ENCODE data around the gene IFNGR1.

The IFNGR1 gene

GRCh38 chr6:137247724-137248123 lies 28.5 kb upstream of the IFNGR1 start:
- no peak overlapping the region for H3K27ac Mint-ChIP-seq
- DNase-seq (no peak), ATAC-seq (no peak)
- peaks cover 2% of the 10 kb centered on the region for H3K4me1 Mint-ChIP-seq
- H3K27me3 Mint-ChIP-seq = peaks cover 11% of the 10 kb centered on the region
- peaks cover 4% of the 10 kb centered on the region for H3K9me3 Mint-ChIP-seq
- H3K36me3 Mint-ChIP-seq (ENCODE audit: low read depth) = no peaks in the 10 kb centered on the region
- no peak overlapping the region for H3K4me3 Mint-ChIP-seq

DNA sequence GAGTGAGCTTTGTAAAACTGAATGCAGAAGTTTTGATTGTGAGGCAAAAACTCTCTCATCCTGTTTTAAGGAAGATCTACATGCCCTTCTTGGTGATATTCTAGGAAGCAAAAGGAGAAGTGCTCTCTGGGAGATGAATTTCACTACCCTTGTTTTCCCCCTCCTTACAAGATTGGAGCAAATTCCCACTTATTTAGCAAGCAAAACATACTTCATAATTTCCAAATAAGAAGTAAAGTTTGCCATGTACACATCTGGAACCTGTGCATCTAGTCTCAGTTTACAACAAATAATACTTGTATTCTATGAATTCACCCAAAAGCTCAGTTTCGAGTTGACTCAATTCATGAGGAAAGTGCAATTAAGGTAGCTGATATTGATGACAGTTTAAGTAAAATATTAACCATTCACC lies 27.6 kb upstream of the IFNGR1 start:
- ATAC-seq = no peak
- Mint-ChIP-seq H3K4me1 (peaks cover 2% of the 10 kb centered on the region), H3K27ac (no peak overlapping the region), H3K27me3 (peaks cover 8% of the 10 kb centered on the region), H3K36me3 (ENCODE audit: low read depth) (no peaks in the 10 kb centered on the region), H3K9me3 (no peaks in the 10 kb centered on the region), H3K4me3 (no peak overlapping the region)
- no peak for DNase-seq

DNA sequence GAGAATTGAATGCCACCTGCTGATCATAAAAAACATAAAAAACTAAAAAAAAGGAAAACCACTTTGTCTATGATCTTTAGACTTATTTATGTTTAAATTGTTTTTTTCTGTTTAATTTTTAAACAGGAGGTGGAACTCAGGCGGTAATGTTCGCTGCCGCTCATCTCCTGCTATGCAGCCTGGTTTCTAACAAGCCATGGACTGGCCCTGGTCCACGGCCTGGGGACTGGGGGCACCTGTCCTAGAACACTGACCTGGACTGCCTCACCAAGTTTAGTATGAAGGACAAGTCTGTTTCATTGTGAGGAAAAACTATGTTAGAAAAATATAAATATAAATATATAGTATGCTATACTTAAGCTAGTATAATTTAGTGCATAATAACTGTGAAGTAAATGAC lies 27.0 kb upstream of the IFNGR1 start:
- no peak for ATAC-seq
- DNase-seq = no peak
- no peaks in the 10 kb centered on the region for H3K9me3 Mint-ChIP-seq

GRCh38 chr6:137241481-137242038 lies 22.4 kb upstream of the IFNGR1 start:
- Mint-ChIP-seq H3K9me3 (no peaks in the 10 kb centered on the region), H3K27me3 (no peaks in the 10 kb centered on the region), H3K36me3 (ENCODE audit: low read depth) (no peaks in the 10 kb centered on the region), H3K27ac (no peak overlapping the region), H3K4me1 (peaks cover 5% of the 10 kb centered on the region), H3K4me3 (no peak overlapping the region)
- ATAC-seq (no peak), DNase-seq (no peak)

More for the DNA sequence above, 27.0 kb upstream of the IFNGR1 start:
- Mint-ChIP-seq H3K27ac (no peak overlapping the region), H3K27me3 (peaks cover 6% of the 10 kb centered on the region), H3K4me3 (no peak overlapping the region), H3K36me3 (ENCODE audit: low read depth) (no peaks in the 10 kb centered on the region), H3K4me1 (peaks cover 2% of the 10 kb centered on the region)

DNA sequence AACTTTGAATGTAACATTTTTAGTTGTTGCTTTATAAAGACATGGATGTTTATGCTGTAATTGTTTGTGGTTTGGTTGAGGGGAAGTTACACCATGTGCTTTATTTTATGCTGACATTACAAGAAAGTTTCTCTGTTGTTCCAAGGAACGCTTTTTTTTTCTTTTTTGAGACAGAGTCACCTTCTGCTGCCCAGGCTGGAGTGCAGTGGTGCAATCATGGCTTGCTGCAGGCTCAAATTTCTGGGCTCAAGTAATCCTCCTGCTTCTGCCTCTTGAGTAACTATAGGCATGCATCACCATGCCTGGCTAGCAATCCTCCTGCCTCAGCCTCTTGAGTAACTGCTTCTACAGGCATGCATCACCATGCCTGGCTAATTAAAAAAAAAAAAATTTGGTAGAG lies 21.0 kb upstream of the IFNGR1 start:
- DNase-seq = no peak
- no peaks in the 10 kb centered on the region for H3K36me3 Mint-ChIP-seq (ENCODE audit: low read depth)
- no peak for ATAC-seq
- H3K27me3 Mint-ChIP-seq = no peaks in the 10 kb centered on the region
- H3K9me3 Mint-ChIP-seq = no peaks in the 10 kb centered on the region
- no peak overlapping the region for H3K27ac Mint-ChIP-seq
- H3K4me1 Mint-ChIP-seq = peaks cover 10% of the 10 kb centered on the region
- H3K4me3 Mint-ChIP-seq = no peak overlapping the region

GRCh38 chr6:137237413-137238170 lies 18.4 kb upstream of the IFNGR1 start:
- H3K4me1 Mint-ChIP-seq = peaks cover 33% of the 10 kb centered on the region
- H3K27ac Mint-ChIP-seq = no peak overlapping the region
- H3K36me3 Mint-ChIP-seq (ENCODE audit: low read depth) = no peaks in the 10 kb centered on the region
- no peak overlapping the region for H3K4me3 Mint-ChIP-seq
- DNase-seq (no peak), ATAC-seq (no peak)
- no peaks in the 10 kb centered on the region for H3K9me3 Mint-ChIP-seq
- no peaks in the 10 kb centered on the region for H3K27me3 Mint-ChIP-seq

DNA sequence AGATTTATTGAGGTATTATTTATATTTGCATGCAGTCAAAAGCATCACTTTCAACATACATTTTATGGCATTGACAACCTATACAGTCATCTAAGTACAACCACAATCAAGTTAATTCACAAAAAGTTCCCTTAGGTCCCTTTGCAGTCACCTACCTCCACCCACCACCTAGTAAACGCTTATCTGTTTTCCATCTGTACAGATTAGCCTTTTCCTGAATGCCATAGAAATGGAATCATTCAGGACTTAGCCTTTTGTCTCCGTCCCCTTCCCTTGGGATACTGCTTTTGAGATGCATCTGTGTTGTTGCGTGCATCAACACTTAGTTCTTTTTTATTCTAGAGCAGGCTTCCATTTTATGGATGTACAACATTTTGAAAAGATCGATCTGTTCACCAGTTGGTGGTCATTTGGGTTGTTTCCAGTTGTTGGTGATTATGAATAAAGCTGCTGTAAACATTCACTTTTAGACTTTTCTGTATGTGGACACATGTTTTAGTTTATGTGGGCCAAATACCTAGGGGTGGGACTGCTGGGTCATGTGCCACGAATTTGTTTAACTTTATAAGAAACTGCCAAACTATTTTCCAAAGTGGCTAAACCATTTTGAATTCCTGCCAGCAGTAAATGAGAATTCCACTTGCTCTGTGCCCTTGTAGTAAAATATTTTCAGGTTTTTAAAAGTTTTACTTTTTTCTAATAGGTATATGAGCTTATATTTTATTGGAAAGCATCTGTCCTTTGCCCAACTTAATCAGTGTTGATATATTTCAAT lies 17.6 kb upstream of the IFNGR1 start:
- no peak overlapping the region for H3K27ac Mint-ChIP-seq
- H3K36me3 Mint-ChIP-seq (ENCODE audit: low read depth) = no peaks in the 10 kb centered on the region
- no peaks in the 10 kb centered on the region for H3K27me3 Mint-ChIP-seq
- H3K4me3 Mint-ChIP-seq = no peak overlapping the region
- DNase-seq (no peak), ATAC-seq (no peak)
- H3K9me3 Mint-ChIP-seq = no peaks in the 10 kb centered on the region
- peaks cover 40% of the 10 kb centered on the region for H3K4me1 Mint-ChIP-seq

GRCh38 chr6:137235686-137236085 lies 16.5 kb upstream of the IFNGR1 start:
- Mint-ChIP-seq H3K36me3 (ENCODE audit: low read depth) (no peaks in the 10 kb centered on the region), H3K9me3 (no peaks in the 10 kb centered on the region), H3K27ac (no peak overlapping the region), H3K4me3 (no peak overlapping the region), H3K27me3 (no peaks in the 10 kb centered on the region), H3K4me1 (peaks cover 50% of the 10 kb centered on the region)
- ATAC-seq (no peak), DNase-seq (no peak)

DNA sequence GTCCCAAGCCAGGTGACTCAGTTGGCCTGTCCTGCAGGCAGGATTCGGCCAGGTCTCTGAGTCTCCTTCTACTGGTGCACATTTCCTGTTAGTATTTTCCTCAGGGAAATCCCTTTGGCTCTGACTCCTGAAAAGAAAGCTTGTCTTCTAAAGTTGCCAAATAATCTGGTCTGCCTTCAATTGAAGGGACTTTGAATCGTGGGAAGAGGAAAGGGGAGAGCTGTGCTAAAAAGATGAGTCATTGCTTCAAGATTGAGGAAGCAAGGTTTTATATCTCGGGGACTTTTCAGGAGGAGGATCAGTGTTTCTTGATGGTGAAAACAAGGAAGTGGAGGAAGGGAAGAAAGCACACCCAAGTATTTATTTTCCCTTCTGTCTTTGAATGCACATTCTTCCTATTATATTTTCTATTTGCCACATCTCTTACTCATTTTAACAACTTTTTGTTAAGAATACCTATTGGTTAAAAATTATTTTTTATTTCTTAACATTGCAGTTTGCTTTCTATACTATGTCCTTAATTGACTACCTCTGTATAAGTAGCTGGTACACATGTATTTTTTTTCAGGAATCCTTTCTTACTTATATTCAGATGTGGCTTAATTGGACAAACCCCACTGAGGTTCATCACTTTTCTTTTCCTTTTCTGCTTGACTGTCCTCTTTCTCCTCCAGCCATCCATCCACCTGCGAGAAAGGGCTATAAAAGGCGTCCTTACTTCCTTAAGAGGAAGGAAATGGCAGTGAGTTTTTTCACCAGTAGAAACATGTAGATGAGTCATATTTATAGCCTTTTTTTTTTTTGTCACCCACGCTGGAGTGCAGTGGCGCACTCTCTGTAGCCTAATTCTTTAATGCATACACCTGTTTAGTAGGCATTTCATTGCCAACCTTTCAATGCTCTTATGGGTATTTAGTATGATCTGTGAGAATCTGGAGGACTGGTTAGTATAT lies 15.0 kb upstream of the IFNGR1 start:
- ATAC-seq = peak; percentile 81

GRCh38 chr6:137231895-137232294 lies 12.7 kb upstream of the IFNGR1 start:
- Mint-ChIP-seq H3K27me3 (peaks cover 10% of the 10 kb centered on the region), H3K27ac (peak overlapping the region; percentile 46), H3K36me3 (ENCODE audit: low read depth) (no peaks in the 10 kb centered on the region), H3K9me3 (no peaks in the 10 kb centered on the region), H3K4me1 (peaks cover 71% of the 10 kb centered on the region), H3K4me3 (peak overlapping the region; percentile 43)
- DNase-seq (no peak), ATAC-seq (peak; percentile 35)

More for the DNA sequence above, 15.0 kb upstream of the IFNGR1 start:
- Mint-ChIP-seq H3K9me3 (no peaks in the 10 kb centered on the region), H3K27ac (peak overlapping the region; percentile 81), H3K4me3 (peak overlapping the region; percentile 23), H3K4me1 (peaks cover 58% of the 10 kb centered on the region), H3K36me3 (ENCODE audit: low read depth) (no peaks in the 10 kb centered on the region), H3K27me3 (peaks cover 10% of the 10 kb centered on the region)
- no peak for DNase-seq

- Mint-ChIP-seq H3K27me3 (peaks cover 10% of the 10 kb centered on the region), H3K9me3 (no peaks in the 10 kb centered on the region), H3K4me3 (no peak overlapping the region), H3K36me3 (ENCODE audit: low read depth) (no peaks in the 10 kb centered on the region), H3K4me1 (peaks cover 73% of the 10 kb centered on the region), H3K27ac (no peak overlapping the region)
- DNase-seq (no peak), ATAC-seq (no peak)
Measured at GRCh38 chr6:137230956-137231555, 11.9 kb upstream of the IFNGR1 start.

DNA sequence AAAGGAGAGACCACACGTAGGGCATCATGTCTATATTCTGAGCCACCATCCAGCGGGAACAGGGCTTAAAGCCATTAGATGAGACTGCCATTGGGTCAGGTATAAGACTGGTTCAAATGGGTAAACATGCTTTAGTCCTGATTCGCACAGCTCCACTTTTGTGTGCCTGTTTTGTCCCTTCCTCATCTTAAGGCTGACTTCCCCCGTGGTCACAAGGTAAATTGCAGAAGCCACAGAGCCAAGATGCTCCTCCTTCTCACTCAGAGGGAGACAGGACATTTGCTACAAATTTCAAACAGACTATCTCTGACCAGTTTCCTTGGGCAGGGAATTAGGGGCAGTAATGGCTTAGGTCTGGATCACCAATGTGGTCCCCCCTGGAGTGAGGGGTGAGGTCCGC lies 11.4 kb upstream of the IFNGR1 start:
- Mint-ChIP-seq H3K27me3 (peaks cover 10% of the 10 kb centered on the region), H3K27ac (no peak overlapping the region), H3K4me1 (peaks cover 71% of the 10 kb centered on the region), H3K36me3 (ENCODE audit: low read depth) (no peaks in the 10 kb centered on the region), H3K4me3 (no peak overlapping the region), H3K9me3 (no peaks in the 10 kb centered on the region)
- ATAC-seq = no peak
- DNase-seq = no peak

DNA sequence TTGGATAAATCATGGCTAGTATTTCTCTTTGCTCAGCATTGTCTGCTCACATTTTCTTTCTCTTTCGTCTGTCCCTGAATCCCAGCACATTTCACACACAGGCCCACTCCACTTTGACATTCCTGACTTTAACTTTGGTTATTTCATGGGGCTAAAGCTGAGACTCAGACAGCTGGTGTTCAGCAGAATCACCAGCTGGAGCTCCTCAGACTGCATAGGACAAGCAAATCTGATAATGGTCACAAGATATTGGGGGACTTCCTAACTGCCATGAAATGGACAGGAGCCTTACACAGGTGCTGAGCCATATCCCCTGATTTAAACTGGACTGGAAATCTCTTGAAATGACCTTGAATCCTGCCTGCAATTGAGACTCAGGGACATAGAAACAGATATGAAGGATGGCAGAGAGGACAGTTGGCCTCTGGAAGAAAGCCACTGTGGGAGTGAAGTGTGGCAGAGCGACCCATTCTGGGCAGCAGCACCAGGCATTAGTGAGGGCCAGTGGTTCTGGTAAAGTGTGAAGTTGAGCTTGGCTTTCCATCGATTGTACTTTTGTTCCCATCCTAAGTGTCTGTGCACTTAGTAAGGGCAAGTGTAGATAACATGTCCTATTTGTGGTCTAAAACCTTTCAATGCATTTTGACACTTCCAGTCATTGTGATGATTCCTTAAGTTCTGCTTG lies 10.0 kb upstream of the IFNGR1 start:
- Mint-ChIP-seq H3K4me1 (peaks cover 73% of the 10 kb centered on the region), H3K27ac (no peak overlapping the region), H3K4me3 (no peak overlapping the region), H3K36me3 (ENCODE audit: low read depth) (no peaks in the 10 kb centered on the region), H3K27me3 (peaks cover 10% of the 10 kb centered on the region), H3K9me3 (no peaks in the 10 kb centered on the region)
- DNase-seq = no peak
- no peak for ATAC-seq
